ENCODE measurements around the gene PPIE.

PPIE gene

GRCh38 chr1:39808784-39809517, 70.3 kb downstream of the PPIE start:
- DNase-seq (ENCODE audit: low spot score), result no peak

- no peak for DNase-seq (ENCODE audit: low spot score)
Measured at GRCh38 chr1:39812913-39813312, 74.2 kb downstream of the PPIE start.
